Measurements from ENCODE around the gene TTC7B. TPM values are rescaled to one million over a fixed set of nuclear protein-coding genes. Genes with fewer than 3 reads are reported as not detected.

The TTC7B gene
- total and polyA plus RNA-seq, 2 of the 13 experiments (the other 11 are each of a cell fraction or from before 2014, with no cell fraction given): 1.3 to 3.2 TPM

DNA sequence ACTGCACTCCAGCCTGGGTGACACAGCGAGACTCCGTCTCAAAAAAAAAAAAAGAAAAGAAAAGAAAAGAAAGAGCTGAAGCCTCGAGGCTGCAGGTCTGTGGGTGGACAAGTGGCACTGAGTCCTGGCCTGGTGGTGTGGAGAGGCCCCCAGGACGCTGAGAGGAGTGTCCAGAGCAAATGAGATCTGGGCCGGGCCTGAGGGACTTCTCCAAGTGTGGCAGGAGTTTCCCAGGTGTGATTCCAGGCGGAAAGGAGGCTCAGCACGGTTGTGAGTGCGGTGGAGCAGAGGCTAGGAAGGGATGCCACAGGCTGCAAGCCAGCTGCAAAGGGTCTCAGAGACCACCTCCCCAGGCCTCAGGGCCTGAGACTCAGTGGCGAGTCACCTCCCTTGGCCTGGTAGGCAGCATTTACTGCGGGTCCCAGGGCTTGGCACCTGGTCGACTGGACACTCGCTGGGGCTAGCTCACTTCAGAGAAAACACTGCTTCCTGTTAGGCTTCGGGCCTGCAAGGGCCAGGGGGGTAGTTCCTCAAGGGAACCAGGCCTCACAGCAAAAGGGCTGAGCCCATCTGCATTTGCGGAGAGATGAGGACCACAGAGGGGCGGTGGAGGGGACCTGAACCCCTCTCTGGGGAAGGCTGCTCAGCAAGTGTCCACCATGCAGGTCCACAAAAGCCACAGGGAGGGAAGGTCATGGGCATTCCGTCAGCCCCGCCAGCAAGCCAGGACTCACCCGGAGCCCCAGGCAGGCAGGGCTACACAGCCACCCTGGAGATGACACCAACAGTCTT is 11.7 kb downstream of the TTC7B start (continued):
- TF ChIP-seq ZNF547 (CRISPR knock-in tag; IDR thresholded peaks at IDR 0.05) (no peak), MAFG (CRISPR knock-in tag; IDR thresholded peaks at IDR 0.05) (no peak), HNF4G (IDR thresholded peaks at IDR 0.05; ENCODE audit: borderline replicate concordance, low read depth, low read length) (no peak), HNF4G (CRISPR knock-in tag; IDR thresholded peaks at IDR 0.05; ENCODE audit: borderline replicate concordance, low read depth) (no peak), ZSCAN12 (CRISPR knock-in tag; IDR thresholded peaks at IDR 0.05) (no peak)
- TF ChIP-seq, protein P1, sequence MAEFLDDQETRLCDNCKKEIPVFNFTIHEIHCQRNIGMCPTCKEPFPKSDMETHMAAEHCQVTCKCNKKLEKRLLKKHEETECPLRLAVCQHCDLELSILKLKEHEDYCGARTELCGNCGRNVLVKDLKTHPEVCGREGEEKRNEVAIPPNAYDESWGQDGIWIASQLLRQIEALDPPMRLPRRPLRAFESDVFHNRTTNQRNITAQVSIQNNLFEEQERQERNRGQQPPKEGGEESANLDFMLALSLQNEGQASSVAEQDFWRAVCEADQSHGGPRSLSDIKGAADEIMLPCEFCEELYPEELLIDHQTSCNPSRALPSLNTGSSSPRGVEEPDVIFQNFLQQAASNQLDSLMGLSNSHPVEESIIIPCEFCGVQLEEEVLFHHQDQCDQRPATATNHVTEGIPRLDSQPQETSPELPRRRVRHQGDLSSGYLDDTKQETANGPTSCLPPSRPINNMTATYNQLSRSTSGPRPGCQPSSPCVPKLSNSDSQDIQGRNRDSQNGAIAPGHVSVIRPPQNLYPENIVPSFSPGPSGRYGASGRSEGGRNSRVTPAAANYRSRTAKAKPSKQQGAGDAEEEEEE (CRISPR knock-in tag; IDR thresholded peaks at IDR 0.05; ENCODE audit: borderline replicate concordance): no peak
- TF ChIP-seq, protein P2, sequence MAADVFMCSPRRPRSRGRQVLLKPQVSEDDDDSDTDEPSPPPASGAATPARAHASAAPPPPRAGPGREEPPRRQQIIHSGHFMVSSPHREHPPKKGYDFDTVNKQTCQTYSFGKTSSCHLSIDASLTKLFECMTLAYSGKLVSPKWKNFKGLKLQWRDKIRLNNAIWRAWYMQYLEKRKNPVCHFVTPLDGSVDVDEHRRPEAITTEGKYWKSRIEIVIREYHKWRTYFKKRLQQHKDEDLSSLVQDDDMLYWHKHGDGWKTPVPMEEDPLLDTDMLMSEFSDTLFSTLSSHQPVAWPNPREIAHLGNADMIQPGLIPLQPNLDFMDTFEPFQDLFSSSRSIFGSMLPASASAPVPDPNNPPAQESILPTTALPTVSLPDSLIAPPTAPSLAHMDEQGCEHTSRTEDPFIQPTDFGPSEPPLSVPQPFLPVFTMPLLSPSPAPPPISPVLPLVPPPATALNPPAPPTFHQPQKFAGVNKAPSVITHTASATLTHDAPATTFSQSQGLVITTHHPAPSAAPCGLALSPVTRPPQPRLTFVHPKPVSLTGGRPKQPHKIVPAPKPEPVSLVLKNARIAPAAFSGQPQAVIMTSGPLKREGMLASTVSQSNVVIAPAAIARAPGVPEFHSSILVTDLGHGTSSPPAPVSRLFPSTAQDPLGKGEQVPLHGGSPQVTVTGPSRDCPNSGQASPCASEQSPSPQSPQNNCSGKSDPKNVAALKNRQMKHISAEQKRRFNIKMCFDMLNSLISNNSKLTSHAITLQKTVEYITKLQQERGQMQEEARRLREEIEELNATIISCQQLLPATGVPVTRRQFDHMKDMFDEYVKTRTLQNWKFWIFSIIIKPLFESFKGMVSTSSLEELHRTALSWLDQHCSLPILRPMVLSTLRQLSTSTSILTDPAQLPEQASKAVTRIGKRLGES (CRISPR knock-in tag; IDR thresholded peaks at IDR 0.05; ENCODE audit: borderline replicate concordance): no peak

DNA sequence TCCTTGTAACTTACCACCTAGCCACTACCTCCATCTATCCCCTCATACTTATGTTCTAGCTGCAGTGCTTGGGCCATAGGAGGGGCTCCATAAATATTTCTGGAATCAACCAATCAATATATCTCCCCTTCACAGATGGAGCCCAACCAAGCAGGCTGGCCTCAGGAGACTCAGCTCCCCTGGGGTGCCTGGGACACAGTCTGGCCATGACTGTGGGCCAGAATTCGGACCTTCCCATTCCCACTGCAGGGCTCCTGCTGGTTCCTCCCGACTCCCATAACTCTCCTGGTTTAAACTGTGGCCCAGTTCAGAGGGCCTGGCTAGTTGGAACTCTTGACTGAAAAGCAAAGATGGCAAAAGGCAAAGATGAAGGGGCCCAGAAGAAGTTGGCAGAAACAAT is 13.0 kb downstream of the TTC7B start:
- no peak for FAIRE-seq
- Histone ChIP-seq H3K36me3 (replicated peaks in 1 of 2; ENCODE audit: control insufficient read depth in 1 of 2, insufficient read depth in 2 of 2, low read length in 2 of 2) (no peaks in the 10 kb centered on the region), H3K9me3 (ENCODE audit: low read length) (no peaks in the 10 kb centered on the region), H3K27ac (ENCODE audit: extremely low read length, insufficient read depth, low read length) (no peak overlapping the region), H3K9ac (ENCODE audit: insufficient read depth, low read depth, low read length) (no peak overlapping the region), H3K27me3 (ENCODE audit: control insufficient read depth in 1 of 2, insufficient read depth in 2 of 2, low read length in 2 of 2) (no peaks in the 10 kb centered on the region; a peak in 1 of 5 replicates), H3K4me1 (ENCODE audit: insufficient read depth, low read length) (no peaks in the 10 kb centered on the region), H4K20me1 (ENCODE audit: insufficient read depth, low read length) (no peaks in the 10 kb centered on the region), H3K4me3 (replicated peaks in 1 of 3; ENCODE audit: insufficient read depth in 1 of 3, low read depth in 2 of 3, low read length in 3 of 3) (no peak overlapping the region), H3K4me2 (ENCODE audit: low read depth, low read length) (no peak overlapping the region), H3K79me2 (ENCODE audit: insufficient read depth, low read length) (no peaks in the 10 kb centered on the region), H2AFZ (ENCODE audit: low read length) (no peak overlapping the region)
- CTCF ChIA-PET (ENCODE audit: low intra/inter-chr PET ratio, low total read pairs): no interaction called here
- ATAC-seq: no peak
- POLR2A ChIA-PET: no interaction called here
- WGBS (ENCODE audit: low lambda C conversion rate): 37% methylated on average over 2 of the region's 2 CpGs
- in situ Hi-C loops (cut with HindIII; ENCODE audit: extremely low pct_ligation_motif_present, low pct_unique_long_range_greater_than_20kb): no loop called here
- intact Hi-C loops (cut with micrococcal nuclease; ENCODE audit: unreplicated experiment): no loop called here
- no TSS peak for BruUV-seq (replicated peaks)
- TF ChIP-seq ZNF615 (CRISPR knock-in tag; IDR thresholded peaks at IDR 0.05; ENCODE audit: borderline replicate concordance): no peak
- TF ChIP-seq TEAD2 (CRISPR knock-in tag; IDR thresholded peaks at IDR 0.05): no peak
- no peak for TF ChIP-seq HDAC1 (CRISPR knock-in tag; IDR thresholded peaks at IDR 0.05)
- DNase-seq (ENCODE audit: low spot score): no peak
